Glomerular endothelial cell (primary cell): ENCODE results near the gene MRPS9. TPM values are rescaled to one million over a fixed set of nuclear protein-coding genes. Genes with fewer than 3 reads are reported as not detected.

ENCODE experiments used
- DNase-seq: peaks from one replicate; pipeline ENCODE4 v3.0.0-alpha.2; 2011; ENCODE audit warnings: low read depth, low spot score; ENCODE audit errors: extremely low read depth
- total RNA-seq: library from RNA; depleted of rRNA; stranded (reverse); fragments of >200 nt; gene quantifications from 2 replicates; pipeline ENCODE4 v1.2.3, GENCODE V29; 2015

Gene MRPS9
- total RNA-seq, 1 donor from 2014 or later = 16.0 TPM

DNA sequence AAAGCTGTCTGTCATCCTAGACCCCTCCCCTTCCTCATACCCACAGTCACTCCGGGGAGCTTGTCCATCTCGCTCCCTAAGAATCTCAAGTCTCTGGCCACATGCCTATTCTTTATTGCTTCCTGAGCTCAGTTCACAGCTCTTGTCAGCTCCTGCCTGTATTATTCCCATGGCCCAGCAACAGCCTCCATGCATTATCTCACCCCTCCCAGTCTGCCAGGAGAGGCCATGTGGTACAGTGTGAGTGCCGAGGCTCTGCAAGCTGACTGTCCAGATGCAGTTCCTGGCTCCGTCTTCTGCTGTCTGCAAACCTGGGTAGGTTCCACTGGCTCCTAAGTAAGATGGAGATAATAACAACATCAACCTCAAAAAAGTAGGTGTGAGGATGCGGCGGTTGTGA, 79.7 kb downstream of the MRPS9 start:
- DNase-seq = no peak

DNA sequence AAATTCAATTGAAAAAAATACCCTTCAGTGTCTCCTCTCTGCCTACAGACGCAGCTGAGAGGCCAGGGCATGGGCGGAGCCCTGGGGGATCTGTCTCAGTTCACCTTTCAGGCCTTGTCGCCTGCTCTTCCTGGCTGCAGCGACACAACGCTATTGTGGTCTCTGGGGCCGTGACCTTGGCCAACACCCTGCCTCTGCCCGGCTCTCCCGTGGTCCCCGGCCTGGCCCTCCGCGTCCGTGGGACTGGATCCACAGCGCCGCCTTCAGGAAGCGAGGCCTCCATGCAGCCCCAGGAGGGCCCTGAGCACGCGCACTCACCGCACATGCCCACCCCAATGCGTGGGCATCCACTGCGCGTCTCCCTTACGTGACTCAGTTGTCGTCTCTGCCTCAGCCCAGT, 81.1 kb downstream of the MRPS9 start:
- no peak for DNase-seq

DNA sequence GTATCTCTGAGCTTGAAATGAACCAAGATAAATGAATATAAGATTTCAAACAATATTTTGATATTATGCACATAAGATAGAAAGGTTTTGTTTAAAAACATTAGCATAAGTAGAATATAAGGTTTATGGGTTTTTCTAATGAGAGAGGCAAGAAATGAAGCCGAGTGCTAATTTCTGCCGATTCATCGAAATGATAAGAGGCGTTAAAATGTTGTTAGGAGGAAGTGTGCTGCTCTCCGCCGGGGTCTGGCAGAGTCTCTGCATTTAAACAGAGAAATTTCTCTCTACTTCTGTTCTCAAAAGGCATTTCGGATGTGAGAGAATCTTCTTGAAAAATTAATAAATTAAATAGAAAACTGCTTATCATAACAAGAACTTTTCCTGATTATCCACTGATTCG, 83.6 kb downstream of the MRPS9 start:
- no peak for DNase-seq

DNA sequence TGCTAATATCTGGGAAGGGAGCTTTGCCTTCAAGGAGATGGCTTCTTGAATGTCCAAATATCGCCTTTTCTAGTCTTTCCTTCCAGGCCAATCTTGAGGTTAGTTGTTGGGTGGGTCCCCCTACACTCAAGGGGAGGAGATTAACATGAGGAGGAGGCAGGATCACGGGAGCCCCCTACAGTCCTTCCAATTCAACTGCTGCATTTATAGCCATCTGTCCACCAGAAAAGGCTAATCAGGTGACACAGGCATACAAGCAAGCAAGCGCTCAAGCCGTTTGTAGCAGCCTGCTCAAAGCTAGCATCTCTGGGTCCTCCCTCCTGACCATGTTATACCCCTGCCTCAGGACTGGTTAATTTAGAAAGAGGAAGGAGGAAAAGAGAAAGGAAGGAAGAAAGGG, 87.6 kb downstream of the MRPS9 start:
- DNase-seq = no peak

DNA sequence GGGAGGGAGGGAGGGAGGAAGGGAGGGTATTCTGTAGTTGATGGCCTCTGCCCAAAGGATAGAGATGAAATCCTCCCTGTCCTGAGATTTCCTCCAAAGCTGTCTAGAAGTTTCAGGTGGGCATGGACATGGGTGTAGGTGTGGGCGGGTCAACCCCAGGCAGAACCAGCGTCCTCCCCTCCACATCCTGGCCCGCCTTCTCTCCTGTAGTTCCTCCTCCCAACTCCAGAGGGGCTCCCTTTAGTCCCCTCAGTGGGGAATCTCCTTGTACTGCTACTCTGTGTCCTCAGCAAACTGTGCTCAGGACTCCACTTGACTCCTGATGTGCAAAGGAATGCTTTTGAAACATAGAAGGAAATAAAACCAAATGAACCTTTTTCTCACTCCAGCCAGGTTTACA, 88.1 kb downstream of the MRPS9 start:
- DNase-seq = no peak

DNA sequence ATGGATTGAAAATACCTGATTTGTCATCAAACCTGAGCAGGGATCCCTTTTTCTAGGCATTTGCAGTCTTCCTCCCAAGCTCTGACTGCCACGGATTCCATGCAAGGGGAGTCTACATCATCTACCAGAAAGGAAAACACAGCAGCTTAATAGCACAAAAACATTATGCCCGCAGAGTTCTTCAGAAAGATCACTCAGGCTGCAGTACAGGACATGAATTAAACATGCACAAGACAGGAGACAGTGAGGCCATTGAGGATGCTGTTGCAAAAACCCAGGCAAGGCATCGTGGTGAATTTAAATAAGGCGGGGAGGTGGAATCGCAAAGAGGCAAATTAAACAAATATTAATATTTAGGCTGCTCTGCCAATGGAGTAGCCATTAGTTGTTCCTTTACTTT, 88.5 kb downstream of the MRPS9 start:
- DNase-seq = no peak

DNA sequence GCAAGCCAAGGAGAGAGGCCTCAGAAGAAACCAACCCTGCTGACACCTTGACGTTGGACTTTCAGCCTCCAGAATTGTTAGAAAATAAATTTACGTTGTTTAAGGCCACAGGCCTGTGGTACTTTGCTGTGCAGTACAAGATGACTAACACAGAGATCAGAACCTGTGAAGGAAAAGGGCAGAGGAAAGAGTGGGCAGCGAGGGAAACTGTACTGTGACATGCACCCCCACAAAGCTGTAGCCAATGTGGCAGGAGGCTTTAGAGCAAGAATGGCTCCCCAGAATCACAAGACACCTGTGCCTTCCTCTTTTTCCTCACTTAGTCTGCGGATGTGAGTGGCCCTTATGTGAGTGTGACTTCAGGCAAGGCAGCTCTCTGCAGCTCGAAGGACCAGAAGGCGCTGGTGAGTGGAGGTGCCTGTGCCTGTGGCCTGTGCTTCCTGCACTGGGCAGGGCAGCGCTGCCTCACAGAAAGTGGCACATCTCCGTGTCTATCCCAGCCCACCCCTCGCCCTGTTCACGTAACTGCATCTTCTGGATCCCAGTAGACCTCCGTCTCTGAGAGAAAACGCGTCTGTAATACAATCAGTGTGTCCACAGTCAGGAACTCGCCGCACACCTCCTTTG, 89.5 kb downstream of the MRPS9 start:
- no peak for DNase-seq

DNA sequence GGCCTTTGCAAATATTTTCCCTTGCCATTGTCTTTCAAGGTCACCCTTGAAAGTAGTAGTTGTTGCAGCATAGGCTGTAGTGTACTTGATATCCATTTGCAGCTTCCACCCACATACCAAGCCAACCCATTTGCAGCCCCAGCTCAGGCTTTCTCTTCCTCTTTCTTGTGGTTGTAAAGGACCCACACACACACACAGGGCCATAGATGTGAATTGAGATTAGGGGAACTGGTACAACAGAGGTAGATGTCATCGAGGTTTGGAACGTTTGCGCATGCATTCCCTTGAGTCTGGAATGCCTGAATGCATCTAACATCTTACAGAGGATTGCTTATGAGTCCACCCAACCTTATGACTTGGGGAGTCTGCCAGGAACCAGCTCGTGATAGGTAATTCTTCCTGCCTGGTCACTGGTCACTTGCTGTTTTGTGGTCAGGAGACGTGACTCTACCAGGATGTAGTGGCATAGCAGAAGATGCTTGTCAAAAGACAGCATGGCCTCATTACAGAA, 91.9 kb downstream of the MRPS9 start:
- no peak for DNase-seq

DNA sequence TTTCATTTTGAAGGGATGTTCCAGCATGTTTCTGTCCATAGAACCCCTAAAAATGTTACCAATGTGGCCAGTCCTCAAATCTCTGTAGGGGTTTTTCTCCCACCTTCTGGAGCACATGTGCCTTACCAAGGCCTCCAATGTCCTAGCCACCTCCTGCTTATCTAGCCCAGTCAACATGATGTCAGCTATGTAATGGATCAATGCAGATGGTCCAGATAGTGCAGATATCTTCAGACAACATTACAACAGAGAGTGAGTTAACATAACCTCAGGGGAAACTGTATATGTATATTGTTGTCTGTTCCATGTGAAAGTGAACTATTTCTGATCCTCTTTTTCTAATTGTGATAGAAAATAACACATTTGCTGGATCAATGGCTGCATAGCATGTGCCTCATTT, 92.7 kb downstream of the MRPS9 start:
- DNase-seq = no peak

DNA sequence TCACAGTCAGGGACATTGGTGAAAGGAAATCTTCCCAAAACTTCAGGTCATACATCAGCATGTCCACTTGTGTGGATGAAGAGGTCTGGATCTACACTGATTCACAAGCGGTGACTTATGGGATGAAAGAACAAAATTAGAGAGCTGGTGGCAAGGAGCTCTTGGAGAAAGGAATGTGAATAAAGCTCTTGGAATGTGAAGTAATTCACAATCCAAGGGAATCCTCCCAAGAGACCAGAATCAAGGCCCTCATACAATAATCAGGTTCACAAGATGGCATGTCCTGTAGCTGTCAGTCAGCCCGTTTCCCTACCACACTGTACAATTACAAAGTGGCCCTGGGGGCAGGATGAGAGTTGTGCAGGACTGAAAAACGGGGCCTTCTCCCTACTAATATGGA, 96.2 kb downstream of the MRPS9 start:
- no peak for DNase-seq

DNA sequence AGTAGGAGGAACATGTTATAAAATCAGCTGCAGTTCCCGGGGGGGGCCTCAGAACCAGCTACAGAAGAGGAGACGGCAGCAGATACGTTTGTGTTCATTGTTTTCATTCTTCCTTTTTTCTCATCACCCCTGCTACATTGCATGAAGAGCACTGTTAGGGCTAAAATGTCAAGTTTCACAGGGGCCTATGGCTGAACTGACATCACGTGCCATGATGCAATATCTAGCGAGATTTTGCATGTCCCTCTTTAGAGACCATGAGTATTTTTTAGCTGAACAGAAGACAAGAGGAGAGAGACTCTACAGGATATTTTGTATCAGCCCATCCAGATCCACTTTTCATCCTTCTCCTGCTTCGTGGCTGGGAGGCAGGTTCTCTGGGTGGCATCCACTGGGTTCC, 97.6 kb downstream of the MRPS9 start:
- DNase-seq = no peak

DNA sequence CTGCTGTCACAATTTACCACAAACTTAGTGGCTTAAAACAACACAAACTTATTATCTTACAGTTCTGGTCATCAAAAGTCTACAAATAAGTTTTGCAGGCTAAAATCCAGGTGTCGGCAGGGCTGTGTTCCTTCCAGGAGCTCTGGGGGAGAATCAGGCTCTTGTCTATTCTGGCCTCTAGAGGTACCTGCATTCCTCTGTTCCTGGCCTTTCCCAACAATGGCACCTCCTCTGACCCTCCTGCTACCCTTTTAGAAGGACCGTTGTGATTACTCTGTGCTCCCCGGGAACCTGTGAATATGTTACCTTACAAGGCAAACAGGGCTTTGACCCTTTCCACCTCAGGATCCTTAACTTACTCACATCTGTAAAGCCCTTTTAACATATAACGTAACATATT, 98.5 kb downstream of the MRPS9 start:
- DNase-seq = no peak

DNA sequence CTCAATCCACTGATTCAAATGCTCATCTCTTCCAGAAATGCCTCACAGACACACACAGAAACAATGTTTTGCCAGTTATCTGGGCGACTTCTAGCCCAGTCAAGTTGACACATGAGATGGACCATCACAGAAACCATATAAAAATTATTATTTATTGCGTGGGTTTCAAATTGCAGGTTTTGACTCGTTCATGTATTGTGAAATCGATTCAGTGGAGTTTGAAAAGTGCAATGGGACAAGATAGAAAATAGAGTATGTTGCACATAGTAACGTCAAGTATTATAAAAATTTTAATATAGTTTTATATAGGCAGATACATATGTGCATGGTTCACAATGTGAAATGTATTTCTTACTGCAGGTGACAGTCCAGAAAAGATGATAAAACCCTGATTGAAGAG, 100.8 kb downstream of the MRPS9 start:
- DNase-seq = no peak

DNA sequence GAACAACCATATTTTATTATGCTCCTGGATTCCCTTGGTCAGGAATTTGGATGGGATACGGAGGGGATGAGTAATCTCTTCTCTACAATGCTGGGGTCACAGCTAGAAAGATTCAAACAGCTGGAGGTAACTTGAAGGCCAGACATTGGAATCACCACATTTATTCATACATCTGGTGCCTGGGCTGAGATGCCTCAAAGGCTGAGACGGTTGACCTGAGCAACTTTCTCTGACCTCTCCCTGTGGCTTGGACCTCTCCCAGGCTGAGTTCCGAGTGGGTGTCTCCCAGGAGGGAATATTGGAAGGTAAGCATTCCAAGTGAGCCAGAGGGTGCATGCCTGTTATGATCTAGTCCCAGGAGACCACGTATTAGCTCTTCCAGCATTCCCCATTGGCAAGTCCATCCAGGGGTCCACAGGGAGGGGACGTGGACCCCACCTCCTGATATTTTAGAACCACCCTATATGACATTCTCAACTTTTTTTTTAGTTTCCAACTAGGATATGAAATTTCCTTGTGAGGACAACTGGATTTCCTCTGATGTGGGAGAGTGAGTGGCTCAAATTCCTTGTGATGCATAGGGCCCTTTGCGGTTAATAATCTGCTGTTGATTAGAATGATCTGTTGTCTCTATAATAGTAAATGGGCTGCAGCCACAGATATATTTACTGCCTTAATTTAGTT, 101.8 kb downstream of the MRPS9 start:
- DNase-seq = no peak

DNA sequence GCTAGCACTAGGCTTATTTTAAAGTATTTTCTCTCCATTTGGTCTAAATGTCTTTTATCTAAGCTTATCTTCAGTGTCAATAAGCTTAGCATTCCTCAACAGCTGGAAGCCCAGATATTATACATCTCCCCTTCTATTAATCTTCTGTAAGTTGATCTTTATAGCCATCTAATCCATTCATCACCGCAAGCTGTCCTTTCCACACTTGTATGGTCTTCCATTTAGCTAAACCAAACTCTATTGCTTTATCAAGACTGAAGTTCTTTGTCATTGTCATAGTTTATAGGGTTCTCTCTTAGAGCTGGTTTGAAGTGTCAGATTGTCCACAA, 102.3 kb downstream of the MRPS9 start:
- DNase-seq = no peak

DNA sequence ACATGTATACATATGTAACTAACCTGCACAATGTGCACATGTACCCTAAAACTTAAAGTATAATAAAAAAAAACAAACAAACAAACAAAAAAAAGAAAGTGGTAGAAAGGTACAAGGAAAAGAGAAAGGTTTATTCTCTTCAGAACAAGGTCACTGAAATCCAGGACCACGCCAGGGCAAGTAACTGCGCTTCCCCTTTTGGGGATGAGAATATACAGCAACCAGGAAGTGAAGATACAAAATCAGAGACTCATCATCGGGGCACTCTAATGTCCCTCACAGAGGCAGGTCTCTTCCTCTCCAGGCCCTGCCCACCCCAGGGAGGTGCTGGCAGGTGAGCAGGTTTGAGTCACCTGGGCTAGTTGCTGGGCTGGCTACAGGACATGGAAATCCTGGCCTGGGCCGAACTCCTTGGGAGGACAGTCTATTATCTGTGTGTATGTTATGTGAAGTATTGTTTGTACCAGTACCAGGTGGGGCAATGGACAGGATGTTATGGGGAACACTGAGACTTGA, 103.3 kb downstream of the MRPS9 start:
- DNase-seq = no peak

DNA sequence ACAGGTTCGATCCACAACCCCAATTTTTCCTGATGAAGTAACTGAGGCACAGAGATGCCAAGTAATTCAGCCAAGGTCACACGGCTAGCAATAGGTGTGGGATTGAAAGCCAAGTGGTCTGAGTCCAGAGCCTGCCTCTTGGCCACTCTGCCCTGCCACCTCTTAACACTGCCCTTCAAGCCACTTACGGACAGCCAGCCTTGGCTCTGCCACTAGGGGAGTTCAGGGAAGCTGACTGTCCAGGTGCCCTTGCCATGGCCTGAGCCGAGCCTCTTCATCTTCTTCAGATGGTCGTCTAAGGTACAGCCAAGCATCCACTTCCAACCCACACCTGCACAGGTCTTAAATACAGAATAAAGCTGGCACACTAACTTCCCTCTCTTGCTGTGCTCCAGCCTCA, 104.4 kb downstream of the MRPS9 start:
- no peak for DNase-seq

DNA sequence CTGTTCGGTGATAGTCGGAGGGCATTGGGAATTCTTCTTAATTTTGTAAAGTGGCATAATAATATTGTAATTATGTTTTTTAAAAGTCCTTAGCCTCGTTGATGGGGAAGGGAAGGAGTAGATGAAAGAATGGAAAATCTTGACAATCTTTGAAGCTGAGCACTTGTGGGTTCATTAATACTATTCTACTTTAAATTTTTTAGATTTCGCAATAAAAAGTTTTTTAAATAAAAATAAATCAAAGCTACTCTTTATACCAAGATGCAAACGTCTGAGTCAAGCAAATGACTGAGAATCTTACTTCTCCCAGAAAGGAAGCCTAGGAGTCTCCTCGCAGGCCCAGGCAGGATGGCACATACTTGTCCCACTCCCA, 105.2 kb downstream of the MRPS9 start:
- DNase-seq = no peak

DNA sequence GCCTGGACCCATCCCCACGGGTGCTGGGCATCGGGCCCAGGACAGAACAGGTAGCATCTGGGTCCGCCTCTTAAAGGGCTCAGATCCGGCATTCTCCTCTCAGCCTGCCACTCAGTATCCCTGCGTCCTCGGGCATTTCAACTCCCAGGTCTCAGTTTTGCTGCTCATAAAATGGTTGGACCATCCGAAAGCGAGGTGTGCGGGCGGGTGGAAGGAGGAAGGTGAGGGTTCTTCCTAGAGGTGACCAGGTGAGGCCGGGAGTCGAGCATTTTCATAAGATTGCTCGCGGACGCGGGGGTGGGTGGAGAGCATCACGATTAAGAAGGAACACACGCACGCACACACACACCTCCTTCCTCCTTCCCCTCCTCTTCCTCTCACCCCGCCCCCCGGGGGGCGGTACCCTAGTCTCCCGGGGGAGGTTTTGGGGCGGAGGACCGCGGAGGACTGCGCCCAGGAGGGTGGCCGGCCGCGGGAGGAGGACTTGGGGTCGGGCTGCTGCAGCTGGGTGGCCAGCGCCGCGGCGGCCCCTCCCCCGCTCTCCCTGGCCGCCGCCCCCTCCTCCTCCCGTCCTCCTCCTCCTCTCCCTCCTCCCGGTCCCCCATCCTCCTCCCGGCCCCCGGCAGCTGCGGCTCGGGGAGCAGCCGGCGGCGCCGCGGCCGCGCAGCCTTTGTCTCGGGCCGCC, 105.7 kb downstream of the MRPS9 start:
- DNase-seq = no peak

DNA sequence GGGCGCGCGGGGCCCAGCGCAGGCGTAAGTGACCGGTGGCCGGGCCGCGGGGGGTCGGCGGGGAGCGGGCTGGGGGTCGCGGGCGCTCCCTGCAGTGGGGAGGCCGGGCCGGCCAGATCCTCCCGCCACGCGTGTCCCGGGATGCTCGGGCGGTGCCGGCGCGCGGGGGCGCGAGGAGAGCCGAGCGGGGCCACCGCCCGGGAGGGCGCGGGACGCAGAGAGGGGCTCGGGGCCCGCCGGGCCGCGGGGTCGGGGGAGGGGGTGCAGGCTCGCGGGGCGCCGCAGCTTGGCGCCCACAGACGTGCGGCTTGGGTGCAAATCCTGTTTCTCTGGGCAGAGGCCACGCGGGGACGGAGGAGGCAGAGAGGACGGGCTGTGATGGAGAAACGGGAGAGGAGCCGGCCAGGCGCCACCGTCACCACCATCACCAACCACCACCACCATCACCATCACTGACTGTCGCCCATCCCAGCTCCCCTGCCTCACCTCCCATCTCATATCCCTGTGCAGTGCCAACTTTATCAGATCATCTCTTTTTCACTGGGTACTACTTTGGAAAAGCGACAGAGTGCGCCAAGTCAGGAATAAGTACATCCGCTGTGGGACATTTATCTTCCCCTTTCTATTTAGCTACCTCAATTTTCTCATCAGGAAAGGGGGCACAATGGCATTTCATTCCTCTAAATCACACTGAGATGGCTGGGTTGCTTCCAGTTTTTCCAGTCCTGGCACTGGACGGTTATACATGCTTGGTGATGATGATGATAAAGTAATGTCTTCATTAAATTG, 106.5 kb downstream of the MRPS9 start:
- no peak for DNase-seq

DNA sequence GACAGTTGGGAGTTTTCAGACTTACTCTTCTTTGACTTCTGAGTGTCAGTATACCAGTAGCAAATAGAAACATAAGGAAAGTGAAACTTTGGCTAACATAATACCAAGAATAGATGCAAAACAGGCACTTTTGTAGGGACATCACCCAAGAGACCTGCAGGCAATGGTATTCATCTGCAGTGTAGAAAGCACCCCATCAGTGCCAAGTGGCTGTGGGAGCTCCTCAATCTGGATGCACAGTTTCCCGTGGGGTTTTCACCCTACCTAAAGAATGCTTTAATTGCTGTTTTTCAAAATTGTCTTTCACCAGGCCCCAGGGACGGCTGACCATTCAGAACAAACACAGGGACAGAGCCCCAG, 107.1 kb downstream of the MRPS9 start:
- no peak for DNase-seq
